Neural cell (in vitro differentiated cells): ENCODE data around the gene NGF. TPM values are rescaled to one million over a fixed set of nuclear protein-coding genes. Genes with fewer than 3 reads are reported as not detected.
A peak's percentile ranks its signal among the peaks of the same experiment; 100 is the strongest.

Source experiments
- H2AFZ ChIP-seq: fragments of 200-600, 300-800 bp; sonication (generic), shearing (Covaris generic); 2 replicates; pipeline ENCODE4 v1.6.0; 2014; ENCODE audit warnings: low read depth, mild to moderate bottlenecking, antibody characterized with exemption, low read length, moderate library complexity
- H3F3A ChIP-seq: fragments of 200-600 bp; shearing (Covaris generic); 2 replicates; pipeline ENCODE4 v1.6.1; 2016; ENCODE audit warnings: mild to moderate bottlenecking, moderate library complexity, mixed read lengths, antibody characterized with exemption, low read length; ENCODE audit not compliant: insufficient read depth, poor library complexity, severe bottlenecking
- H3K27ac ChIP-seq: fragments of 200-600, 300-800 bp; sonication (generic), shearing (Covaris generic); 2 replicates; pipeline ENCODE4 v1.5.1; 2014; ENCODE audit warnings: mild to moderate bottlenecking, low read length, moderate library complexity
- H3K27me3 ChIP-seq: fragments of 300-800, 200-600 bp; sonication (generic), shearing (Covaris generic); 2 replicates; pipeline ENCODE4 v1.6.0; 2014; ENCODE audit warnings: mild to moderate bottlenecking, low read depth, low read length, moderate library complexity; ENCODE audit not compliant: insufficient read depth
- H3K36me3 ChIP-seq: fragments of 300-800, 200-600 bp; sonication (generic), shearing (Covaris generic); 2 replicates; pipeline ENCODE4 v1.5.1; 2014; ENCODE audit warnings: mild to moderate bottlenecking, antibody characterized with exemption, low read length, moderate library complexity; ENCODE audit not compliant: insufficient read depth
- H3K4me2 ChIP-seq: fragments of 300-800, 200-600 bp; sonication (generic), shearing (Covaris generic); 2 replicates; pipeline ENCODE4 v1.6.0; 2014; ENCODE audit warnings: mild to moderate bottlenecking, low read length
- H3K4me3 ChIP-seq: fragments of 300-800, 200-600 bp; sonication (generic), shearing (Covaris generic); 2 replicates; pipeline ENCODE4 v1.5.1; 2014; ENCODE audit warnings: mild to moderate bottlenecking, low read length, moderate library complexity
- H3K79me2 ChIP-seq: fragments of 200-600 bp; shearing (Covaris generic); replicated peaks from 2 replicates; pipeline ENCODE4 v1.6.0; 2014; ENCODE audit warnings: mild to moderate bottlenecking, low read length, moderate library complexity; ENCODE audit not compliant: insufficient read depth
- H3K9ac ChIP-seq: fragments of 300-800, 200-600 bp; sonication (generic), shearing (Covaris generic); 2 replicates; pipeline ENCODE4 v1.6.1; 2016; ENCODE audit warnings: mild to moderate bottlenecking, low read length, mixed read lengths
- H3K9me2 ChIP-seq: fragments of 200-600 bp; shearing (Covaris generic); 2 replicates; pipeline ENCODE4 v1.6.1; 2016; ENCODE audit warnings: mild to moderate bottlenecking, low read length, mixed read lengths; ENCODE audit not compliant: insufficient read depth
- H3K9me3 ChIP-seq: fragments of 200-600, 300-800 bp; sonication (generic), shearing (Covaris generic); 2 replicates; pipeline ENCODE4 v1.6.1; 2016; ENCODE audit warnings: mild to moderate bottlenecking, mixed run types, low read length, moderate library complexity, mixed read lengths
- H4K20me1 ChIP-seq: fragments of 200-600 bp; shearing (Covaris generic); 2 replicates; pipeline ENCODE4 v1.6.1; 2016; ENCODE audit warnings: mild to moderate bottlenecking, mixed run types; ENCODE audit not compliant: insufficient read depth
- EP300 ChIP-seq: fragments of 450-650 bp; conservative IDR thresholded peaks from 2 replicates; pipeline ENCODE4 v1.6.1; 2014; ENCODE audit warnings: antibody characterized with exemption, mild to moderate bottlenecking, moderate library complexity; ENCODE audit not compliant: poor library complexity, severe bottlenecking
- EZH2 ChIP-seq: fragments of 200-600, 300-800 bp; shearing (Covaris generic), sonication (generic); IDR thresholded peaks from 2 replicates; pipeline ENCODE4 v1.6.1; 2014; ENCODE audit warnings: antibody characterized with exemption, low read length, borderline replicate concordance, mild to moderate bottlenecking; ENCODE audit not compliant: insufficient read depth, poor library complexity, severe bottlenecking
- MXI1 ChIP-seq: fragments of 450-650 bp; conservative IDR thresholded peaks from 2 replicates; pipeline ENCODE4 v1.6.1; 2014; ENCODE audit warnings: antibody characterized with exemption, mild to moderate bottlenecking; ENCODE audit not compliant: poor library complexity, severe bottlenecking
- POLR2AphosphoS5 ChIP-seq: IDR thresholded peaks from 2 replicates; pipeline ENCODE4 v1.6.1; 2012
- RAD21 ChIP-seq: fragments of 450-650 bp; conservative IDR thresholded peaks from 2 replicates; pipeline ENCODE4 v1.6.1; 2014; ENCODE audit warnings: antibody characterized with exemption, mild to moderate bottlenecking, moderate library complexity
- SMC3 ChIP-seq: fragments of 450-650 bp; conservative IDR thresholded peaks from 2 replicates; pipeline ENCODE4 v1.6.1; 2014; ENCODE audit warnings: antibody characterized with exemption, mild to moderate bottlenecking, moderate library complexity; ENCODE audit not compliant: poor library complexity
- TAF1 ChIP-seq: IDR thresholded peaks from 2 replicates; pipeline ENCODE4 v1.6.1; 2012; ENCODE audit warnings: low read depth
- polyA plus RNA-seq: library from polyadenylated mRNA; depleted of rRNA; stranded (reverse); fragments of >200 nt; gene quantifications from 2 replicates; pipeline ENCODE4 v1.2.3, GENCODE V29; 2014
- TF ChIP-seq, protein P1 (sequence below): fragments of 450-650 bp; IDR thresholded peaks from 2 replicates; pipeline ENCODE4 v1.5.1; 2014; ENCODE audit warnings: antibody characterized with exemption, mild to moderate bottlenecking, moderate library complexity; ENCODE audit not compliant: poor library complexity, severe bottlenecking
- TF ChIP-seq, protein P2 (sequence below): IDR thresholded peaks from 2 replicates; pipeline ENCODE4 v1.6.1; 2012; ENCODE audit warnings: borderline replicate concordance

Gene NGF
- polyA plus RNA-seq, 1 donor from 2014 or later: not detected

DNA sequence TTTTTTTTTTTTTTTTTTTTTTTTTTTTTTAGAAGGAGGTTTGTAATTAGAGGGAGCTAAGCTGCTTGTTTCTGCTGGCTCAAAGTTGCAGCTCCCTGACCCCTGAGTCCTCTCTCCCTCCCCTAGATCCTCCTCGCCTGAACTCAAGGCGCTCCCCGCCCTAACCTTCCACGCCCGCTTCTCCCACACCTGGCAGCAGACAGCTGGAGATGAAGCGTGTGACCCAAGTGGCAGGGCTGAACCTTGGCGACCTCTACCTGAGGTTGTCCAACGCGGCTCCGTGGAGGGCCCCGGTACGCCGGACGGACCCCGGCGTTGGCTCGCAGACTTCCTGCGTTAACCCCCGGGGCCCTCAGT is 795 bp downstream of the NGF start:
- H2AFZ ChIP-seq: no peak overlapping the region
- peak overlapping the region; percentile 73 for H3K4me3 ChIP-seq

DNA sequence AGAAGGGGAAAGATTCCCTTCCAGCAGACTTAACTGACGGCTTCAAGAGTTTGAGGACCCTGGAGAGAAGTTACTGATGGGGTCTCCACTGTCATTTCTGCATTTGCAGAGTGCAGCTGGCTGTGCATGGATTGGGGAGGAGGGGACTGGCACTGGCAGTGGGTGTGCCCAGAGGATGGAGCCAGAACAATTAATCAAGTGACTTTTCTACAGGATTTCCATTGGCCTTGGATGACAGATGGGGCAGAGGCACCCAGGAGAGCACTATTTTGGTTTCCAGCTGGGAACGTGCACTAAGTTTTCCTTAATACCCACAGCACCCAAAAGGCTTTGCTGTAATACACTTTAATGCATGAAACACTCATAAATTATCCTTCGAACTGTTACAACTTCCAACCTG is 1.3 kb downstream of the NGF start:
- Histone ChIP-seq H3K9me3 (no peaks in the 10 kb centered on the region), H3K27me3 (peaks cover 38% of the 10 kb centered on the region), H4K20me1 (no peaks in the 10 kb centered on the region), H3K36me3 (no peaks in the 10 kb centered on the region), H2AFZ (no peak overlapping the region), H3F3A (no peaks in the 10 kb centered on the region), H3K9me2 (no peaks in the 10 kb centered on the region), H3K4me2 (no peak overlapping the region), H3K4me3 (no peak overlapping the region), H3K27ac (no peak overlapping the region), H3K79me2 (no peaks in the 10 kb centered on the region), H3K9ac (no peak overlapping the region)
- TF ChIP-seq TAF1 (no peak), SMC3 (no peak), MXI1 (no peak), EZH2 (no peak), EP300 (no peak), POLR2AphosphoS5 (no peak), RAD21 (no peak)
- TF ChIP-seq, protein P1, sequence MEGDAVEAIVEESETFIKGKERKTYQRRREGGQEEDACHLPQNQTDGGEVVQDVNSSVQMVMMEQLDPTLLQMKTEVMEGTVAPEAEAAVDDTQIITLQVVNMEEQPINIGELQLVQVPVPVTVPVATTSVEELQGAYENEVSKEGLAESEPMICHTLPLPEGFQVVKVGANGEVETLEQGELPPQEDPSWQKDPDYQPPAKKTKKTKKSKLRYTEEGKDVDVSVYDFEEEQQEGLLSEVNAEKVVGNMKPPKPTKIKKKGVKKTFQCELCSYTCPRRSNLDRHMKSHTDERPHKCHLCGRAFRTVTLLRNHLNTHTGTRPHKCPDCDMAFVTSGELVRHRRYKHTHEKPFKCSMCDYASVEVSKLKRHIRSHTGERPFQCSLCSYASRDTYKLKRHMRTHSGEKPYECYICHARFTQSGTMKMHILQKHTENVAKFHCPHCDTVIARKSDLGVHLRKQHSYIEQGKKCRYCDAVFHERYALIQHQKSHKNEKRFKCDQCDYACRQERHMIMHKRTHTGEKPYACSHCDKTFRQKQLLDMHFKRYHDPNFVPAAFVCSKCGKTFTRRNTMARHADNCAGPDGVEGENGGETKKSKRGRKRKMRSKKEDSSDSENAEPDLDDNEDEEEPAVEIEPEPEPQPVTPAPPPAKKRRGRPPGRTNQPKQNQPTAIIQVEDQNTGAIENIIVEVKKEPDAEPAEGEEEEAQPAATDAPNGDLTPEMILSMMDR: no peak
- TF ChIP-seq, protein P2, sequence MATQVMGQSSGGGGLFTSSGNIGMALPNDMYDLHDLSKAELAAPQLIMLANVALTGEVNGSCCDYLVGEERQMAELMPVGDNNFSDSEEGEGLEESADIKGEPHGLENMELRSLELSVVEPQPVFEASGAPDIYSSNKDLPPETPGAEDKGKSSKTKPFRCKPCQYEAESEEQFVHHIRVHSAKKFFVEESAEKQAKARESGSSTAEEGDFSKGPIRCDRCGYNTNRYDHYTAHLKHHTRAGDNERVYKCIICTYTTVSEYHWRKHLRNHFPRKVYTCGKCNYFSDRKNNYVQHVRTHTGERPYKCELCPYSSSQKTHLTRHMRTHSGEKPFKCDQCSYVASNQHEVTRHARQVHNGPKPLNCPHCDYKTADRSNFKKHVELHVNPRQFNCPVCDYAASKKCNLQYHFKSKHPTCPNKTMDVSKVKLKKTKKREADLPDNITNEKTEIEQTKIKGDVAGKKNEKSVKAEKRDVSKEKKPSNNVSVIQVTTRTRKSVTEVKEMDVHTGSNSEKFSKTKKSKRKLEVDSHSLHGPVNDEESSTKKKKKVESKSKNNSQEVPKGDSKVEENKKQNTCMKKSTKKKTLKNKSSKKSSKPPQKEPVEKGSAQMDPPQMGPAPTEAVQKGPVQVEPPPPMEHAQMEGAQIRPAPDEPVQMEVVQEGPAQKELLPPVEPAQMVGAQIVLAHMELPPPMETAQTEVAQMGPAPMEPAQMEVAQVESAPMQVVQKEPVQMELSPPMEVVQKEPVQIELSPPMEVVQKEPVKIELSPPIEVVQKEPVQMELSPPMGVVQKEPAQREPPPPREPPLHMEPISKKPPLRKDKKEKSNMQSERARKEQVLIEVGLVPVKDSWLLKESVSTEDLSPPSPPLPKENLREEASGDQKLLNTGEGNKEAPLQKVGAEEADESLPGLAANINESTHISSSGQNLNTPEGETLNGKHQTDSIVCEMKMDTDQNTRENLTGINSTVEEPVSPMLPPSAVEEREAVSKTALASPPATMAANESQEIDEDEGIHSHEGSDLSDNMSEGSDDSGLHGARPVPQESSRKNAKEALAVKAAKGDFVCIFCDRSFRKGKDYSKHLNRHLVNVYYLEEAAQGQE: no peak

More for the DNA sequence above, 795 bp downstream of the NGF start:
- Histone ChIP-seq H3K27me3 (peaks cover 38% of the 10 kb centered on the region), H3K9ac (peak overlapping the region; percentile 34), H3K36me3 (no peaks in the 10 kb centered on the region), H3K79me2 (no peaks in the 10 kb centered on the region), H4K20me1 (no peaks in the 10 kb centered on the region), H3K9me2 (no peaks in the 10 kb centered on the region), H3K9me3 (no peaks in the 10 kb centered on the region), H3F3A (no peaks in the 10 kb centered on the region), H3K27ac (no peak overlapping the region), H3K4me2 (peak overlapping the region; percentile 84)
- TF ChIP-seq SMC3: no peak
- TF ChIP-seq EP300: no peak
- no peak for TF ChIP-seq RAD21
- no peak for TF ChIP-seq MXI1
- TF ChIP-seq, protein P2: no peak
- TF ChIP-seq EZH2: no peak
- TF ChIP-seq TAF1: no peak
- TF ChIP-seq, protein P1: no peak
- no peak for TF ChIP-seq POLR2AphosphoS5
